GM19468 (cell line): ENCODE results near the gene CADPS.
"Not testable (repeated sequence)": the region's sequence is repeated elsewhere in the genome, so short reads cannot be mapped to it uniquely, and the experiment has no call there.

Source experiments
- ATAC-seq: cut with Tn5 transposase; IDR thresholded peaks from one replicate; pipeline ENCODE4 v1.9.1; 2021; ENCODE audit warnings: mild to moderate bottlenecking, moderate library complexity, moderate number of reproducible peaks; ENCODE audit not compliant: unreplicated experiment; ENCODE audit errors: extremely low read depth

Gene CADPS

DNA sequence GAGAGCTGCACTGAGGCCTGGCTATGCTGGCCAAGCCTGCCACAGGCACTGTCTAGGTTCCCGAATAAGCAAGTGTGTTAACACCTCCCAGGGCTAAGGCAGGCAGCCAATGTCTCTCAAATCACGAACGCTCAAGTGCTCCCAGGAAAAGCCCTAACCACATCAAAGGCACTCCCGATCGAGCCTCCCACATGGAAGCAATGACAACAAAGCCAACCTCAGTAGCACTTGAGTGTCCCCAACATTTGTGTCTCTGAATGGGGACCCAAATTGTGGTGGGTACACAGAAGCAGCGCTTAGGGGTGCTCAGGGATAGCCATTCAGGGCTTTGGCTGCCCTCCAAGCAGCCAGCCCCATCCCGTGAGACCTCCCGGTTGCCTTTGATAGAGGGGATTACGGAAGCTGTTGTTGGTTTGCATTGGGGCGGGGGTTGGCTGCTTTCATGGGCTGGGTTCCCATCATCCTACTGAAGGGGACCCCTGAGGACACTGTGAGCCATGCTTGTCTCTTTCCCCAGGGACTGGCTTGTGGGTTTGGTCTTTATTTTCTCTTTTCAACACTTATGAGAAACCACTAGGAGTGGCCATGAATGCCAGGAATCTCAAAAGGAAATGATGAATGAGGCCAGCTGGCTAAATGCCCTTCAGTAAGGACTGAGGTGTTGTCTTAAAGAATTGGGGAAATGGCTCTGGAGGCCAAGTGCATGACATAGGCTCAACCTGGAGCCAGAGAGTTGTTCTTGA, 267.8 kb downstream of the CADPS start:
- no peak for ATAC-seq

DNA sequence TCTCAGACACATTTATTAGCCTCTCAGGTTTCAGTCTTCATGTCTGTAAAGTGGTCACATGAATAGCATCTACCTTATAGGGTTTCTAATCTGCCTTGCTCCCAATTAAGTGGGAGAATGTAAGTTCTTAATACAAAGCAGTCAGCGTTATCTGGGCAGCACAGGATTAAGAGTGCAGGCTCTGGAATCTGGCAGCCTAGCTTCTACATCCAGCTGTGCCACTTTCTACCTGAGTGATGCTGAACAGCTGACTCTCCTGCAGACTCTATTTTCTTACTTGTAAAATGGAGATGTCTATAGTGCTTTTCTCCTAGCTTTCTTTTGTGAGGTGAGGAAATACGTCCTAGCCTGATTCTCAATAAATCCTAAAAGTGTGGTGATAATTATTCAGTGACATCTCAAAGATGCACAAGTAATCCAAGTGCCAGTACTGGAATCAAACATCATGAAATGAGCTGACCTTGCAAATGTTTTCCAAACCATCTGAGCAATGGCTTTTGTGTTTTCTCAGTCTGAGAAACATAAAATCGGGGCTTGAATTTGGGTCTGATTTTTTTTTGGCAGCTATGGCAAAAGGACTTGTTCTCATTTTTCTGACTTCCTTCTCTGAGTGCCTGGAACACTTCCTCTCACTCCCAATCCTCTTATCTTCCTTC, 269.7 kb downstream of the CADPS start:
- ATAC-seq = no peak

DNA sequence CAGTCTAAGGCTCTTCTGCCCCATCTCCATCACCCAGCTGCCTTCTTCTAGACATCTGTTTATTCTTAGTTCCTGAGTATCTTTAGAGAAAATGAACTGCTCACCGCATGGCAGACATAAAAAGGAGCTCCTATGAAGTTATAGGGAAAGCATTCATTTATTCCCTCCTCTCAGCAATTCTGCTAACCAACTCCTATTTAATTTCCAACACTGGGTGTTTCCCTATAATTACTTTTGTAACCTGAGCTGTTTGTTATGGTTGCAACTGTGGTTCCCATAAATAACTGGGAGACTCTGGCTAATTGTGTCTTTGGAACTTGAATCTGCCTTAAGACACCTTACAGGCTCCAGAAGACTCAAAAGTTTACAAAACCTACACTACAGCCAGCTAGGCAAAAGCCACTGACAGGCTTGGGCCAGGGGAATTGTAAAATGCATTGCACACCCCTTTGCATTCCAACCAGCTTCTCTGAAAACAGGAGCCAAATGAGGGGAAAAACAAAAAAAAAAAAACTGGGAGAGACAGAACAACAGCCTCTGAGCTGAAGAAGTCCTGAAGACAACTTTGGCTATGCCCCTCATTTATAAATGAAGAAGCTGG, 270.4 kb downstream of the CADPS start:
- no peak for ATAC-seq

DNA sequence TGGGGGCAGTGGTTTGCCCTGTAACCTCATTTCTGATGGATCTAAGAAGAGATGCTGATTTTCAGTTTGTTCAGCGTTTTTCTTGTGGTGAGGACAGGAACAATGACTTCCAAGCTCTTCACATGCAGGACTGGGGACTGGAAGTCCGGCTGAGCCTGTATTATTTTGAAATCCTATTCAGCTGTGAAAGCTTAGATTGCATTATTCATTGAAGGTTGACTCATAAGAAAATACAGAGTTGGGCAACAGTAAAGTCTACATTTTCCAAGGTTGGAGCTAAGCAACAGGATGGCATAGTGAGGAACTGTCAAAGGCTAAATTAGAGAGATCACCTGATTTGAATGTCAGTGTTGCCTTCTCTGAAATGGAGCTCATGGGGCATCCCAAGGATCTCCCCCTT, 270.9 kb downstream of the CADPS start:
- no peak for ATAC-seq

DNA sequence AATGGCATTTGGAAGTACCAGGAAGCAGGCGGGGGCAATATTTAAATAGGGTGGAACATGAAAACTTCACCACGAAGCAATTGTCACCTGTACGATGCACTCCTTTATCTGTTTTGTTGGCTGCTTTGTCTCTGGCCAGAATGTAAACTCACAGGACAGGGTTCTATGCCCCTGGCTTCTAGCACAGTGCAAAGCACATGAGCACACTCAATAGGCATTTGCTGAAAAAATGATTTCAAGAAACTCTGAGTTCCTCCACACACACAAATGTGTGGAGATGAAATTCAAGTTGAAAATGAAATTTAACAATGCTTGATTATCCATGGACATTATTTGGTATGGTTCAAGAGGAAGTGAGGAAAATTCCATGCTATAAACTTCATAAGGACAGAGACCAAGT, 272.2 kb downstream of the CADPS start:
- no peak for ATAC-seq

DNA sequence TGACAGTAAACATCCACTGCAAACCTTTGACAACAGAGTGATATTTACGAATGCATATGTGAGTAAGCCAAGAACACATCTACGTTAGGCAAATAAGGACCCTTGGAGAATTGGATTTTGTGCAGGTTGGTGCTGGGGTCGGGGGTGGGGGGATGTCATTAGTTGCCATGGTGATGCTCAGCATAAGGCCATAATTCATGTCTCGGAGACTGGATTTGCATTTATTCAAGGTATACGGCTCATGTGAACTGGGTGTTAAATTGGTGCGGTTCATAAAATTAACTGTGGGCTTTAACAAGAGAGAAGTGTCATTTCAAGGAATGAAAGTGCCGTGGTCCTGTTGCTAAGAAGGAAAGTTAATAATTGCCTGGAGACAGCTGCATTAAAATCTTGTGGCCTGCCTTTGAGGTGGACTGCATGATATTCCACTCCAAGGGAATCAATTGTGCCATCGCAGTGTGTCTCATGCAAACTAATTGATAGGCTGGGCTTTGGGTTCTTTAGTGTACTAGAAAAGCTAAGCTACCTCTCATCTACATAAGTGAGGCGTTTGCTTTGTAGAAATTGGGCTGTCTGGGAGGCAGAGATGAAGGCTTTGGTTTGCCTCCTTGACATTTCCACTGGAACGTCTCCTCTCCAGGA, 273.0 kb downstream of the CADPS start:
- ATAC-seq = no peak

DNA sequence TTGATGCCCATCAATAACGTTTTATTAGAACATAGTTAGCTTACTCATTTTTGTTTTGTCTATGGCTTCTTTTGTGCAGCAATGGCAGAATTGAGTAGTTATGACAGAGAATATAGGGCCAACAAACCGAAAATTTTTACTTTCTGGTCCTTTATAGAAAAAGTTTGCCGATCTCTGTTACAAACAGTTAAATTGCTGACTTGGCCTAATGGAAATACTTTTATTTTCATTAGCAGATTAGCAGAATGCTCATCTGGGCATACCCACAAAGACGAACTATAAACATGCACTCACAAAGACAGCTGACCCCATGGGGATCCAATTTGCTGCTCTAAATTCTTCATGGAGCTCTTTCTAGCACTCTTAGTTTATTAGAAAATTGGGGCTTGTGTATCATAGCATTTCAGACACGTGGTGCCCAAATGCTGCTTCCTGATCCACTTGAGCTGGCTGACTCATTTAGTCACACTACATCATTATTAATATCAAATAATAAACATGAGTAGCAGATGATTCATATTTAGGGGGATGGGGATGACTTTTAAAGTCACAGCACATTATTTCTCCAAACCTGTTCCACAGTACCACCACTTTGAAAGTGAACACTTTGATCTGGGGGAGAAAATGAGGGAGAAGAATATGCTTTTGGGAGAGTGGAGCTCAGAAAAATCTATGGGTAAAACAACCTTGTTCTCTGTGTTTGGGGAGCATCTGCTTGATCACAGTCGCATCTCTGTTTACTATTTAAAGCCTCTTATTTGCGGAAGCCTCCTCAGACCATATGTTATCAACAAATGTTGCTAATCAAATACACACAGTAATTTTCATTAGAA, 273.8 kb downstream of the CADPS start:
- no peak for ATAC-seq

DNA sequence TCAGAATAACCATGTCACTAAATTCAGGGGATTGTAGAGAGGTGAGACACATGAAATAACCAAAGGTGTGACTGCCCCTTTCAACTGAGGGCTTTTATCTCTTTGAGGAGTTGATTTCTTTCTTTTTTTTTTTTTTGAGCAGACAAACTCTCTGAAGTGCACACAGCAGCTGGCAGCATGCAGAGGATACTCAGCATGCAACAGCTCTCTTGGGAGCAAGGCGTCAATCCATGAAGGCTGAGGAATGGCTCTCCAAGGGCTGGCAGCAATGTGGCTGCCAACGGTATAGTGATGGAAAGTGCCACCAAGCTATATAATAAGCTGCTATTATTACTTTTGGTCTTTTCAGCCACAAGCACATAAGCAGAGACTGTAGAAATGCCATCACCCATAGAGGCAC, 275.2 kb downstream of the CADPS start:
- no peak for ATAC-seq

DNA sequence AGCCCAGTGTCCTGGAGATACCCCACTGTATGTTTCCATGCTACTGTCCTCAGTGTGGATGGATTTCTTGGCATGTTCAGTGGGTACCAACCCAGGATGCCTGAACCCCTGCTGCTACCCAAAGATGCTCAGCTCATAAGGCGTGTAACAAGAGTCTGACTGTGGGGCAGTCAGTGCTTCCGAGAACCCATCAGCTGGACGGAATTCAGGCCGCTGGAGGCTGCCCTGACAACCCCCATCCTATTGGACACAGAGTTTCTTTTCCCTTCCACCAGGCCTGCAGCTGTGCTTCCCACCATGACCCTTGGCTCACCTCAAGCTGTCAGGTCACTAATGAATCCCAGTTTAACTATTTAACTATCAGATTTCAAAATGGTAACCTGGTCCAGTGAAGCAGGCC, 277.7 kb downstream of the CADPS start:
- no peak for ATAC-seq

DNA sequence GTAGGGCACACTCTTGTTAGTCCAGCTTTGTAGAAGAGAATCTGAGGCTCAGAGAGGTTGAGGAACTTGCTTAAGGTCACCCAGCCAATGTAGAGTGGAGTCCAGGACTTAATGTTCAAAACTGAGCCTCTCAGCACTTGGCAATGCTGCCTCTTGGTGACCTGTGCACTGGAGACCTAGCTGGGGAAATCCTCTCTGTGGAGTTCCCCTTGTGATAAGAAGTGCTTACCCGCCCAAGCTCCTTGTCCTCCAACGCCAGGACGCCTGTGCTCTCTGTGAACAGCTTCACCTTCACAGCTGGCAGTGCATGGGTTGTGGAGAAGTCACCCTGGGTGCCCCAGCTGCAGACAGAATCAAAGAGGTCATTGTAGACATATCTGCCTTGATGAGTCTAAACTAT, 282.8 kb downstream of the CADPS start:
- no peak for ATAC-seq

DNA sequence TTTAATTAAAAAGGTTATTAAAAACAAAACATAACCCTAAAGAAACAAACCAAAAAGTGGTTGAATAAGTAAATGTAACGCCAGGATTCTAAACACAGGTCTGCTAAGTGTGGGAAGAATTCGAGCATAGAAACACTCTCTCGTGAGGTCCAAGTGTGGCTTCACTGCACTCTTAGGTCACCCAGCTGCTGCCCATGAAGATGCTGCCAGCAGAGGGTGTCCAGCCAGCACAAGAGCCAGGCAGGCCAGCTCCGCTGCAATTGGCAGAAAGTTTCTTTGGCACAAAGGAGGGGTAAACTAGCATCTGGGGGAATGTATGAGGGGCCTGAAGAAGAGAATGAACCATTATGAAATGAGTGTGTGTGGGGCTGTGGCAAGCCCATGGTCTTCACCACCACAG, 286.1 kb downstream of the CADPS start:
- no peak for ATAC-seq

DNA sequence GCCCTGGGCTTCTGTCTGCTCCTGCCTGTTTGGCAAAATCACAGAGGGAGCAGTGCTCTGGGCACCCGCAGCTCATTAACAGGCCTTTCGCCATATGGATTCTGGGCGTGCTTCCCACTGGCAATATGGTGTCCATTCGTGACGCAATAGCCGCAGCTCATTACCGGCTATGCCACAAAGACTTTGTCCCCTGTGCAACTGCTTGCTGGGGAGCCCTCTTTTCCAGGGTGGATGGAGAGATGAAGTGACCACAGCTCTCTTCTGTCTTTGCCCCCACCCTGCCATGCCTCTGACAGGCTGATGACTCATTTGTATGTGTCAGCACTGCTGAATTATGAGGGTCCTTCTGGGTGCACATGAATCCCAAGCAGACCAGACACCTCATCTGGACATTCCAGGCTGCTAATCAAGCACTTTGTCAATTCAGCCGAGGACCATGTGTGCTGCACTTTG, 287.6 kb downstream of the CADPS start:
- ATAC-seq = no peak

DNA sequence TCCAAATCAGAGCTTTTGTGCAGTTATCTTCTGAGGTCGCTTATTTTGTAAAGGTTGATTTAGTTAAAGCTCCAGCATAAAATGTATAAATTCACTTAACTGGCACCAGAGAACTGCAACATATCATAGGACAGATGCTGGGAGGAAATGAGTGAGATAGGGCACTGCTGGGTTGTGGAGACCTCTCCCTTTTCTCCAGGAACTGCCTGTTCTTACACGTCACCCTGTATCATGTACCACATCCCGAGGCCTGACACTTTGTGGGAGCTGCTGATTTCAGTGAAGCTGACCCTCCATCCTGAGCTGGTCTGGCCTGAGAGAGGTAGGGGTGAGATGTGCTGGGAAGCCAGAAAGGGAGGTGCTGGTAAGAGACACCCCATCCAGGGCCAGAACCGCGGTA, 288.0 kb downstream of the CADPS start:
- no peak for ATAC-seq

DNA sequence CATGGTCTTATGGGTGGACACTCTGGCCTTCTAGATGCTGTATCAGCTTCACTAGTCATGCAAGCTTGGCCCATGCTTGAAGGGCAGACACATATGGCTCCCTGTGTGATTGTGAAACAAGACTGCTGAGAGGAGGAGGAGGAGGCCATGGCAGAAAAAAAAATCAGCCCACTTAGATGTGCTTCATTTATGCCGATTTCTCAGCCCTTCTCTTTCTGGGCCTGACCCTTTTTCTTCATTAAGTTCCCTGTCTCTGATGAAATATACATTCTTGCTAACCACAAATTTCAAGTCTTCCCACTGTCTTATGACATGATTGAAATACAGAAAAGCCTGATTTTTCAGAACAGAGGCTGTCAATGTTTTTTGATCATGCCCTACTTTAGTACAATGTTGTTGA, 288.9 kb downstream of the CADPS start:
- no peak for ATAC-seq

DNA sequence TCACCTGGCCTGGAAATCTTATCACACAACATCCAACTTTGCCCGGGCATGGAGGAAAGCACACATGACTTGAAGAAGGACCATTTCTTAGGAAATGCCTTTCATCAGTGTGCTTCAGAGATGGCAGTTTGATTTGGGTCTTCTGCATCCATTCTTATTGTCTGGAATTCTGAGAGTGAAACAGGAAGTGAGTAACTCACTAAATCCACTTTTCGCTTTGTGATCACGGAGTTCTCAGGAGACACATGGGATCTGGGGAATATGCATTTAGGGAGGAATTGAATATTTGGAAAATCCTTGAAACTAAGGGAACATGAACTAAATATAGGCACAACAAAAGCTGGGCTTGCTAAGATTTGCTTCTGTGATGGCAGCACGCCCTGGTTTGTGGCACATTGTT, 289.4 kb downstream of the CADPS start:
- no peak for ATAC-seq

DNA sequence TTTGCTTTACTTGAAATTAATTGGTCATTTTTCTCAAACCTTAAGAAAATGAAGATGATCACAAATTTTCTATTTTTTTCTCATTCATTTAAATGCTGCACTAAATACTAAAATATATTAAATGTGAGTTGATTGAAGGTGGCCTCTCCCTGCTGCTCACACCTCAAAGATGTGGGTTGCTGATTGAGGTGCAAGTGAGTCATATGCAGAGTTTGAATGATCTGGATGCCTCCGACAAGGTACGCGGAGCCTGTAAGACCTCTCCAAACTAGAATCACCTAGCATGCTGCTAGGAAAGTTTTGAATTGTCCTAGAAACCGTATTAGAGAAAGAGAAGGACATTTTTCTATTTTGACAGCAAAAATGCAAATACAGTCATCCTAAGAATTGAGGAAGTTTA, 290.6 kb downstream of the CADPS start:
- ATAC-seq = no peak

DNA sequence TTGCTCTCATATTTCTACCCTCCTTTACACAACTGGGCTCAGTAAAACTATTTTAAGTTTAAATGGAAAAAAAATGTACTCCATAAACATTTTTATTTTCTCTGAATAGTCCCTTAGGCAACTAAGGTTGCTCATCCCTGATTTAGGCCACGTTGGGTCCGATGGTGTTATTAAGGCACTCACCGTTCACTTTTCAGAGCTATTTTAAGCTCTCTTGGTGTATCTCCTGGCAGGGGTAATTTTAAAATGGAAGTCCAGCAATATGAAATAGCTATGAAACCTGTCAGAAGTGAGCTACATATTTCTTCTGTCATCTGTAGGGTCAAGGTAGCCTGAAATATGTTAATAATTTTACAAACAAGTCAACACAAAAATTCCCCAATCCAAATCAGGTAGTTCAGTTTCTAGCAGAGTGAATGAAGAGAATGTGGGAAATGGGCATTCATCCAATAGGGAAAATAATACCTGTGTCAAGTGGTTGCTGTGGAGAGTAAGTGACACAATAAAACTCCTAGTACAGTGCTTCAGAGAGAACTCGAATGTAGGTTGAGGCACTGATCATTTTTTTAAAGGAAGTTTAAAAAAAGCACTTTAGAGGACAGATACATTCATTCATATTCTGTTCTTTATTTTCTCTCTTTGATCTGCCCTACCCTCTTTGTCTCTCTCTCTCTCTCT, 292.6 kb downstream of the CADPS start:
- no peak for ATAC-seq

DNA sequence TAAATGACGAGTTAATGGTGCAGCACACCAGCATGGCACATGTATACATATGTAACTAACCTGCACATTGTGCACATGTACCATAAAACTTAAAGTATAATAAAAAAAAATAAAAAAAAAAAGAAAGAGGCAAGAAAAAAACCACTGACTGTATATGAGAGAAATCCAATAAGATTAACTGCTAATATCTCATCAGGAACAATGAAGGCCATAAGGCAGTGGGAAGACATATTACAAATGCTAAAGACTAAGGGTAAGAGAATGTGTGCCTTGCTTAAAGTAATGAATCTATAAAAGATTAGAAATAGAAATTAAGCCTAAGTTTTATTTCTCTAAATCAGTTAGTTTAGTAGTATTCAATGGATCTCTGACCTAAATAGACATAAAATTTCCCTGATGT, 294.7 kb downstream of the CADPS start:
- ATAC-seq = not testable (repeated sequence)

DNA sequence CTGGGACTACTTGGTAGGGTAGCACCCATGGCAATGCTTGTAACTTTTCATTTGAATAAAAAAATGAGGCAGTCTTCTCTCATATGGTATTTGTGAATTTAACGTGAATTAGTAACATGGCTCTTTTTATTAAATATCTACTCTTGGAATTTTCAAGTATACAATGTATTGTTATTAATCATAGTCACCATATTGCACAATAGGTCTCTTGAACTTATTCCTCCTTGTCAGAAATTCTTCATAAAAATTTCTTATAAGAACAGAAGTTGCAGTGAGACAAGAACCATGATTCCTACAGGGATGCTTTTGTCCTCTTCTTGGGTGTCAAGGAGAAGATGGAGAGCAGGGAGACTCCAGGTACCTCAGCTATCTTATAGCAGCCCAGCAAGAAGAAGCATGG, 298.1 kb downstream of the CADPS start:
- no peak for ATAC-seq
